GM12875 (cell line): Measurements from ENCODE around the gene SPRED1.

Source experiments
- H3K4me3 ChIP-seq: one replicate; pipeline ENCODE4 v1.5.1; 2011; ENCODE audit warnings: low read depth, low read length, control low read depth
- CTCF ChIP-seq: IDR thresholded peaks from 2 replicates; pipeline ENCODE4 v1.5.1; 2011; ENCODE audit warnings: low read depth, mild to moderate bottlenecking, control low read depth, inconsistent platforms, low read length, moderate library complexity, borderline replicate concordance; ENCODE audit not compliant: insufficient read depth

Gene SPRED1

GRCh38 chr15:38335116-38335515 lies 82.5 kb downstream of the SPRED1 start:
- TF ChIP-seq CTCF: no peak
- H3K4me3 ChIP-seq: no peak overlapping the region

DNA sequence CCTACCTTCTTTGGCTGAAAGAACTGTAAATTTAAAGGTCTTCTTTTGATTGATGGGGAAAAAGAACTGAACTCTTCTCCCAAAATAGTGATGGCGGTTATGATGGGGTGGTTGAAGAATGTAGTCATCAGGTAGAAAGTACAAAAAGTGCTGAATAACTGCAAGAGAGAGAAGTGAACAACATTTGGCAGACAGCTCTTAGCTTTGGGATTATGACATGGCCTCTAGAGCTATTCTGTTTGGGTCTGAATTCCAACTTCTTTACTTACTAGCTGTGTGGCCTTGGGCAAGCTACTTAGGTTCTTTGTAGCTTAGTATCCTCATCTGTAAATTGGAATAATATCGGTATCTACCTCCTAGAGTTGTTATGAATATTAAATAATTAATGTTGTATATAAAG lies 91.7 kb downstream of the SPRED1 start:
- TF ChIP-seq CTCF: no peak

DNA sequence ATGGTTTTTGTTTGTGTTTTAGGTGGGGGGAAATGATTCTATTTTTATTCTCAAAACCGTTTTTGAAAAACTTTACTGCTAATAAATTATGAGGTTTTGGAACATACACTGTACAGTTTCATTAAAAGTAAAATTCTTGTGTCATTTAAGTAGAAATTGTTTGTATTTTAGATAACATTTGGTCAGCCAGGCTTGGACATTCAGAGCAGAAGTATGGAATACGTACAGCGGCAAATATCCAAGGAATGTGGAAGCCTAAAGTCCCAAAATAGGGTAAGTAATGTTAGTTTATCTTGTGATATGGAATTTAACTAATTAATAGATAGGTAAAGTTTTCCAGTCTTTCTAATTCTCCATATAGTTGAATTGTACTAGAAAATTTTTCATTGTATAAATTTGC lies 96.6 kb downstream of the SPRED1 start:
- no peak overlapping the region for H3K4me3 ChIP-seq
- TF ChIP-seq CTCF: no peak

More for the DNA sequence above, 91.7 kb downstream of the SPRED1 start:
- no peak overlapping the region for H3K4me3 ChIP-seq

- no peak overlapping the region for H3K4me3 ChIP-seq
- TF ChIP-seq CTCF: no peak
Measured at GRCh38 chr15:38351466-38351865, 98.8 kb downstream of the SPRED1 start.

DNA sequence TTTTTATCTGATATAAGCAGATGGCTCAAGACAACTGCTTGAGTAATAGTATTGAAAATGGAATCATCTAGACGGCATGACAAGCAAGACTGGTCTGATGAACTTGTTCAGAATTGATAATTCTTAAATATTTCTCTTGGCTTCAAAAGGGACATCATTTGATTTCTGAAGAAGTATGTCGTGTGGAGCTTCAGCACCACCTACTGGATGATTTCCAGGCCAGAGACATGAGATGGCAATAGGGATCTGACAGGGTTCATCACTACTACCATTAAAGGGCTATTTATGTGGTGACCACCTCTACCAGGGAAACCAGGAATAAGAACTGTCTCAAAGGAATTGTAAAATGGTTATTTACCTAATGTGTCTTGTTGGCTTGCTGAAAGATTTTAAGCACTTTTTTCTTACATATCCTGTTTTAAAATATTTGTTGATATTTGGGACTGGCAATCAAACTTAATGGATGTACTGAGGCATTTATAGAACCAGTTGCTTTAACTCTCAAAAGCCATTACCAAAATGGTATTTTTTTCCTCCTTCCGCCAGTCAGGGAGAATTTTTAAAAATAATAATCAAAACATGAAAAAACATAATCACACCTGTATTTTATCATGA lies 101.8 kb downstream of the SPRED1 start:
- peak; percentile 57; the same call in 1 of the 2 replicates for TF ChIP-seq CTCF
- no peak overlapping the region for H3K4me3 ChIP-seq

- H3K4me3 ChIP-seq: no peak overlapping the region
- no peak for TF ChIP-seq CTCF
Measured at GRCh38 chr15:38362355-38362754, 109.7 kb downstream of the SPRED1 start.

- TF ChIP-seq CTCF: no peak
- no peak overlapping the region for H3K4me3 ChIP-seq
Measured at GRCh38 chr15:38367476-38367875, 114.8 kb downstream of the SPRED1 start.
